Liver (tissue), 3 donors: Measurements from ENCODE around the gene AVL9.

Experiments
- ATF3 ChIP-seq: IDR thresholded peaks from 2 replicates; pipeline ENCODE4 v1.6.1; 2016; ENCODE audit warnings: antibody characterized with exemption
- CTCF ChIP-seq: fragments of 150-350 bp; IDR thresholded peaks from 2 replicates; pipeline ENCODE4 v1.5.1; 2017; ENCODE audit warnings: improper control_type of control experiment, low read depth, low read length; ENCODE audit not compliant: missing input control
- HNF4G ChIP-seq: IDR thresholded peaks from 2 replicates; pipeline ENCODE4 v1.6.1; 2016; ENCODE audit warnings: antibody characterized with exemption
- JUND ChIP-seq, 2 donors: IDR thresholded peaks; 2 replicates each; pipeline ENCODE4 v1.6.1; 2016; ENCODE audit warnings: antibody characterized with exemption in 2 of 2
- MAX ChIP-seq: IDR thresholded peaks from 2 replicates; pipeline ENCODE4 v1.6.1; 2016; ENCODE audit warnings: antibody characterized with exemption
- REST ChIP-seq: IDR thresholded peaks from 2 replicates; pipeline ENCODE4 v1.6.1; 2016; ENCODE audit warnings: antibody characterized with exemption, mild to moderate bottlenecking
- RXRA ChIP-seq, 2 donors: IDR thresholded peaks; 2 replicates each; pipeline ENCODE4 v1.6.1; 2017 to 2018; ENCODE audit warnings: antibody characterized with exemption in 2 of 2, mild to moderate bottlenecking in 1 of 2
- TAF1 ChIP-seq: conservative IDR thresholded peaks from 2 replicates; pipeline ENCODE4 v1.6.1; 2016; ENCODE audit warnings: antibody characterized with exemption, mild to moderate bottlenecking
- YY1 ChIP-seq: IDR thresholded peaks from 2 replicates; pipeline ENCODE4 v1.6.1; 2016; ENCODE audit warnings: antibody characterized with exemption, mild to moderate bottlenecking
- donor health status: healthy.
- donor health status: healthy.

DNA sequence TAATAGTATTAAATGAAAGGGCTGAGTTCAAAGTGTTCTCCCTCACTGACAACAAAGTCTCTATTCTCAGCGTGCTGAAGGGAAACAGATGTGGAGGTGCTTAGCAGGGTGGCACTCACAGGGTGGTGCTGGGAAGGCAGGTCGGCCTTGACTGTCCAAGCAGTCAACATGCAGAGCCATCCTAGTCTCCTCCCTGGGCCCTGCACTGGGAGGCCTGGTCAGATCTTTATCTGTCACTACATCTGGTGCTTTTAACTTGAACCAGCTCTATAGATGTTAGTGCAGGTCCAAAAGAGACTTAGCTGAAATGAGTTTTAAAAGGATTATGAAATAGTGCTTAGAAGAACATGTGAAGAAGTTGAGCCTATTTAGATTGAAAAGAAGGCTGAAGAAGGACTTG, 82.1 kb downstream of the AVL9 start:
- no peak for TF ChIP-seq CTCF
- TF ChIP-seq HNF4G = no peak
- no peak for TF ChIP-seq TAF1
- no peak for TF ChIP-seq YY1
- TF ChIP-seq MAX = no peak
- TF ChIP-seq JUND (IDR thresholded peaks at IDR 0.05) = no peak
- TF ChIP-seq REST = no peak
- no peak for TF ChIP-seq RXRA (IDR thresholded peaks at IDR 0.05)
- TF ChIP-seq ATF3 = no peak
